Measurements from ENCODE around the gene PBX4. TPM values are rescaled to one million over a fixed set of nuclear protein-coding genes. Genes with fewer than 3 reads are reported as not detected.
A peak's percentile ranks its signal among the peaks of the same experiment; 100 is the strongest.

PBX4 gene
- total RNA-seq, 2 donors from 2014 or later = 49.7 to 58.4 TPM

- H3K36me3 Mint-ChIP-seq (ENCODE audit: low read depth) = peaks cover 7% of the 10 kb centered on the region
- H3K9me3 ChIP-seq (ENCODE audit: control insufficient read depth, low read length, poor library complexity, severe bottlenecking) = no peaks in the 10 kb centered on the region
- peak; percentile 61 for ATAC-seq
- H3K27me3 Mint-ChIP-seq = no peaks in the 10 kb centered on the region
- H3K27ac Mint-ChIP-seq = peak overlapping the region; percentile 90
- H3K4me3 Mint-ChIP-seq = peak overlapping the region; percentile 76
- H3K4me1 Mint-ChIP-seq = peaks cover 24% of the 10 kb centered on the region
- no peak for DNase-seq
These were observed 55.7 kb downstream of the PBX4 start for GRCh38 chr19:19562665-19563347.

- H3K27ac Mint-ChIP-seq = peak overlapping the region; percentile 90
These were observed 56.4 kb downstream of the PBX4 start for GRCh38 chr19:19561946-19562664.

GRCh38 chr19:19559931-19560330 is 58.6 kb downstream of the PBX4 start:
- Mint-ChIP-seq H3K27ac (peak overlapping the region; percentile 49), H3K27me3 (no peaks in the 10 kb centered on the region), H3K4me1 (peaks cover 24% of the 10 kb centered on the region), H3K4me3 (no peak overlapping the region), H3K36me3 (ENCODE audit: low read depth) (peaks cover 4% of the 10 kb centered on the region)
- ATAC-seq (peak; percentile 19), DNase-seq (no peak)
- H3K9me3 ChIP-seq (ENCODE audit: control insufficient read depth, low read length, poor library complexity, severe bottlenecking) = no peaks in the 10 kb centered on the region

More at GRCh38 chr19:19561946-19562664, 56.4 kb downstream of the PBX4 start:
- no peak for DNase-seq
- H3K9me3 ChIP-seq (ENCODE audit: control insufficient read depth, low read length, poor library complexity, severe bottlenecking) = no peaks in the 10 kb centered on the region
- peaks cover 24% of the 10 kb centered on the region for H3K4me1 Mint-ChIP-seq
- H3K4me3 Mint-ChIP-seq = peak overlapping the region; percentile 76
- ATAC-seq = no peak
- no peaks in the 10 kb centered on the region for H3K27me3 Mint-ChIP-seq
- H3K36me3 Mint-ChIP-seq (ENCODE audit: low read depth) = peaks cover 4% of the 10 kb centered on the region

- Mint-ChIP-seq H3K27me3 (no peaks in the 10 kb centered on the region), H3K4me3 (peak overlapping the region; percentile 70), H3K4me1 (peaks cover 26% of the 10 kb centered on the region), H3K27ac (peak overlapping the region; percentile 49), H3K36me3 (ENCODE audit: low read depth) (peaks cover 4% of the 10 kb centered on the region)
- no peak for ATAC-seq
- no peaks in the 10 kb centered on the region for H3K9me3 ChIP-seq (ENCODE audit: control insufficient read depth, low read length, poor library complexity, severe bottlenecking)
- no peak for DNase-seq
These were observed 59.9 kb downstream of the PBX4 start for GRCh38 chr19:19558636-19559035.

- DNase-seq (no peak), ATAC-seq (no peak)
- Mint-ChIP-seq H3K36me3 (ENCODE audit: low read depth) (peaks cover 4% of the 10 kb centered on the region), H3K4me3 (no peak overlapping the region), H3K27ac (peak overlapping the region; percentile 49), H3K27me3 (no peaks in the 10 kb centered on the region), H3K4me1 (peaks cover 25% of the 10 kb centered on the region)
- no peaks in the 10 kb centered on the region for H3K9me3 ChIP-seq (ENCODE audit: control insufficient read depth, low read length, poor library complexity, severe bottlenecking)
These were observed 60.4 kb downstream of the PBX4 start for GRCh38 chr19:19558055-19558454.

- Mint-ChIP-seq H3K27ac (no peak overlapping the region), H3K4me3 (peak overlapping the region; percentile 7), H3K27me3 (no peaks in the 10 kb centered on the region), H3K4me1 (peaks cover 10% of the 10 kb centered on the region), H3K36me3 (ENCODE audit: low read depth) (peaks cover 4% of the 10 kb centered on the region)
- ATAC-seq (peak; percentile 66), DNase-seq (peak in 2 of 3 donors; percentile 47 to 48)
- H3K9me3 ChIP-seq (ENCODE audit: control insufficient read depth, low read length, poor library complexity, severe bottlenecking) = no peaks in the 10 kb centered on the region
These were observed 64.1 kb downstream of the PBX4 start for GRCh38 chr19:19554074-19555023.

- no peak overlapping the region for H3K4me3 Mint-ChIP-seq
- H3K27ac Mint-ChIP-seq = no peak overlapping the region
- DNase-seq = no peak
- no peaks in the 10 kb centered on the region for H3K9me3 ChIP-seq (ENCODE audit: control insufficient read depth, low read length, poor library complexity, severe bottlenecking)
- ATAC-seq = no peak
- H3K36me3 Mint-ChIP-seq (ENCODE audit: low read depth) = peaks cover 2% of the 10 kb centered on the region
- H3K4me1 Mint-ChIP-seq = peaks cover 5% of the 10 kb centered on the region
- H3K27me3 Mint-ChIP-seq = no peaks in the 10 kb centered on the region
These were observed 64.8 kb downstream of the PBX4 start for GRCh38 chr19:19553670-19554069.

- peak in 1 of 3 donors; percentile 30 for DNase-seq
These were observed 65.7 kb downstream of the PBX4 start for GRCh38 chr19:19552798-19553197.

GRCh38 chr19:19551853-19552192 is 66.7 kb downstream of the PBX4 start:
- no peak for DNase-seq
- no peaks in the 10 kb centered on the region for H3K36me3 Mint-ChIP-seq (ENCODE audit: low read depth)
- no peaks in the 10 kb centered on the region for H3K9me3 ChIP-seq (ENCODE audit: control insufficient read depth, low read length, poor library complexity, severe bottlenecking)
- H3K4me1 Mint-ChIP-seq = peaks cover 3% of the 10 kb centered on the region
- no peak overlapping the region for H3K27ac Mint-ChIP-seq
- no peaks in the 10 kb centered on the region for H3K27me3 Mint-ChIP-seq
- ATAC-seq = no peak
- no peak overlapping the region for H3K4me3 Mint-ChIP-seq

More at GRCh38 chr19:19552798-19553197, 65.7 kb downstream of the PBX4 start:
- H3K9me3 ChIP-seq (ENCODE audit: control insufficient read depth, low read length, poor library complexity, severe bottlenecking) = no peaks in the 10 kb centered on the region
- no peak overlapping the region for H3K27ac Mint-ChIP-seq
- H3K27me3 Mint-ChIP-seq = no peaks in the 10 kb centered on the region
- H3K4me1 Mint-ChIP-seq = peaks cover 3% of the 10 kb centered on the region
- no peaks in the 10 kb centered on the region for H3K36me3 Mint-ChIP-seq (ENCODE audit: low read depth)
- H3K4me3 Mint-ChIP-seq = no peak overlapping the region
- peak; percentile 47 for ATAC-seq

- DNase-seq (no peak), ATAC-seq (no peak)
- Mint-ChIP-seq H3K4me3 (no peak overlapping the region), H3K4me1 (peaks cover 3% of the 10 kb centered on the region), H3K27me3 (no peaks in the 10 kb centered on the region), H3K36me3 (ENCODE audit: low read depth) (no peaks in the 10 kb centered on the region), H3K27ac (no peak overlapping the region)
- H3K9me3 ChIP-seq (ENCODE audit: control insufficient read depth, low read length, poor library complexity, severe bottlenecking) = no peaks in the 10 kb centered on the region
These were observed 67.3 kb downstream of the PBX4 start for GRCh38 chr19:19550972-19551852.

- H3K36me3 Mint-ChIP-seq (ENCODE audit: low read depth) = no peaks in the 10 kb centered on the region
- no peak for DNase-seq
These were observed 68.0 kb downstream of the PBX4 start for GRCh38 chr19:19550485-19550929.

GRCh38 chr19:19549804-19550464 is 68.6 kb downstream of the PBX4 start:
- Mint-ChIP-seq H3K27me3 (no peaks in the 10 kb centered on the region), H3K4me3 (no peak overlapping the region), H3K27ac (no peak overlapping the region), H3K4me1 (peaks cover 3% of the 10 kb centered on the region), H3K36me3 (ENCODE audit: low read depth) (no peaks in the 10 kb centered on the region)
- no peak for ATAC-seq
- no peaks in the 10 kb centered on the region for H3K9me3 ChIP-seq (ENCODE audit: control insufficient read depth, low read length, poor library complexity, severe bottlenecking)
- DNase-seq = no peak

More at GRCh38 chr19:19550485-19550929, 68.0 kb downstream of the PBX4 start:
- ATAC-seq = no peak
- Mint-ChIP-seq H3K4me1 (peaks cover 3% of the 10 kb centered on the region), H3K27me3 (no peaks in the 10 kb centered on the region), H3K4me3 (no peak overlapping the region), H3K27ac (no peak overlapping the region)
- no peaks in the 10 kb centered on the region for H3K9me3 ChIP-seq (ENCODE audit: control insufficient read depth, low read length, poor library complexity, severe bottlenecking)
